ENCODE results near the gene NUDT5.

DNA sequence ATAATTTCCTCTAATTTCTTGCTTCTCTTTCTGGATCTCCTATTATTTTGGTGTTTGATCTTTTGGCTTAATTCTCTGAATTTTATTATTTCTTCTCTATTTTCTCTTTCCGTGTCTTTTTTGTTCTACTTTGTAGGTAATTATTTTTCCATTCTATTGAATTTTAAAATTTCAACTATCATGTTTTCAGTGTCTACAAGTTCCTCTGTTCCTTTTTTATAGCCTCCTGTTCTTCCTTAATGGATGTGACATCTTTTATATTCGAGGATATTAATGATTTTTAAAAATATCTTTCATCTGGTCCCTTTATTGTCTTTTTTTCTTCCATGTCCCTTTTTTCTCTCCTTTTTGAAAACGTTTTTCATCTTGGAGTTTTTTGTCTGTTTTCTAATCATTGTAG, 11.4 kb upstream of the NUDT5 start:
- TF ChIP-seq, protein P1, sequence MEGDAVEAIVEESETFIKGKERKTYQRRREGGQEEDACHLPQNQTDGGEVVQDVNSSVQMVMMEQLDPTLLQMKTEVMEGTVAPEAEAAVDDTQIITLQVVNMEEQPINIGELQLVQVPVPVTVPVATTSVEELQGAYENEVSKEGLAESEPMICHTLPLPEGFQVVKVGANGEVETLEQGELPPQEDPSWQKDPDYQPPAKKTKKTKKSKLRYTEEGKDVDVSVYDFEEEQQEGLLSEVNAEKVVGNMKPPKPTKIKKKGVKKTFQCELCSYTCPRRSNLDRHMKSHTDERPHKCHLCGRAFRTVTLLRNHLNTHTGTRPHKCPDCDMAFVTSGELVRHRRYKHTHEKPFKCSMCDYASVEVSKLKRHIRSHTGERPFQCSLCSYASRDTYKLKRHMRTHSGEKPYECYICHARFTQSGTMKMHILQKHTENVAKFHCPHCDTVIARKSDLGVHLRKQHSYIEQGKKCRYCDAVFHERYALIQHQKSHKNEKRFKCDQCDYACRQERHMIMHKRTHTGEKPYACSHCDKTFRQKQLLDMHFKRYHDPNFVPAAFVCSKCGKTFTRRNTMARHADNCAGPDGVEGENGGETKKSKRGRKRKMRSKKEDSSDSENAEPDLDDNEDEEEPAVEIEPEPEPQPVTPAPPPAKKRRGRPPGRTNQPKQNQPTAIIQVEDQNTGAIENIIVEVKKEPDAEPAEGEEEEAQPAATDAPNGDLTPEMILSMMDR (conservative IDR thresholded peaks at IDR 0.05 in 1 of 2, IDR thresholded peaks at IDR 0.05 in 1 of 2; ENCODE audit: extremely low read depth in 1 of 2, insufficient read depth in 1 of 2, low read depth in 1 of 2, low read length in 2 of 2), result no peak
- no peak for TF ChIP-seq EZH2 (IDR thresholded peaks at IDR 0.05; ENCODE audit: borderline replicate concordance, low read length)
